ENCODE measurements around the gene PCOLCE2.

The PCOLCE2 gene

DNA sequence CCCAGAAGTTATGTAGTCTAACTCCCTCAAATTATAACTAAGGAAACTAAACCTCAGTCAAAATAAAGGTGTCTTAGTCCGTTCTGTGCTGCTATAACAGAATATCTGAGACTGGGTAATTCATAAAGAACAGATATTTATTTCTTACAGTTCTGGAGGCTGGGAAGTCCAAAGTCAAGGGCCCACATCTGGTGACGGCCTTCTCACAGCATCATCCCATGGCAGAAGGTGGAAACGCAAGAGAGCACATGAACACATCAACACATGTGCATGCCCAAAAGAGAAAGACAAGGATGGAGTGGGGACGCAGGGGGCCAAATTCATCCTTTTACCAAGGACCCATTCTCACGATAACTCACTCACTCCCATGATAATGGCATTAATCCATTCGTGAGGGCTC lies 73.1 kb downstream of the PCOLCE2 start:
- no peak for TF ChIP-seq RAD21 (IDR thresholded peaks at IDR 0.05; ENCODE audit: low read depth)
- no peak for TF ChIP-seq CREB1 (IDR thresholded peaks at IDR 0.05; ENCODE audit: low read depth)
- TF ChIP-seq TAF1 (IDR thresholded peaks at IDR 0.05; ENCODE audit: low read depth) = no peak
- no peak for TF ChIP-seq FOXM1 (IDR thresholded peaks at IDR 0.05; ENCODE audit: borderline replicate concordance, low read depth)
- no peak for TF ChIP-seq TEAD4 (IDR thresholded peaks at IDR 0.05)
- TF ChIP-seq EP300 (IDR thresholded peaks at IDR 0.05; ENCODE audit: borderline replicate concordance) = no peak
- TF ChIP-seq, protein P1, sequence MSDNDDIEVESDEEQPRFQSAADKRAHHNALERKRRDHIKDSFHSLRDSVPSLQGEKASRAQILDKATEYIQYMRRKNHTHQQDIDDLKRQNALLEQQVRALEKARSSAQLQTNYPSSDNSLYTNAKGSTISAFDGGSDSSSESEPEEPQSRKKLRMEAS (IDR thresholded peaks at IDR 0.05) = no peak
- no peak for TF ChIP-seq TCF12 (IDR thresholded peaks at IDR 0.05; ENCODE audit: low read depth)
- no peak for TF ChIP-seq EGR1 (IDR thresholded peaks at IDR 0.05)
- TF ChIP-seq YY1 (IDR thresholded peaks at IDR 0.05; ENCODE audit: low read depth) = no peak
- TF ChIP-seq NFIC (IDR thresholded peaks at IDR 0.05) = no peak
- TF ChIP-seq ZBTB7A (IDR thresholded peaks at IDR 0.05; ENCODE audit: low read depth) = no peak
- TF ChIP-seq USF1 (IDR thresholded peaks at IDR 0.05) = no peak
- no peak for TF ChIP-seq REST (IDR thresholded peaks at IDR 0.05; ENCODE audit: low read depth)
- TF ChIP-seq CEBPB (IDR thresholded peaks at IDR 0.05) = no peak

GRCh38 chr3:142809259-142809658 lies 79.6 kb downstream of the PCOLCE2 start:
- TF ChIP-seq RAD21 (IDR thresholded peaks at IDR 0.05; ENCODE audit: low read depth) (no peak), YY1 (IDR thresholded peaks at IDR 0.05; ENCODE audit: low read depth) (no peak), TCF12 (IDR thresholded peaks at IDR 0.05; ENCODE audit: low read depth) (no peak), TEAD4 (IDR thresholded peaks at IDR 0.05) (no peak), USF1 (IDR thresholded peaks at IDR 0.05) (no peak), REST (IDR thresholded peaks at IDR 0.05; ENCODE audit: low read depth) (no peak), FOXM1 (IDR thresholded peaks at IDR 0.05; ENCODE audit: borderline replicate concordance, low read depth) (no peak), TAF1 (IDR thresholded peaks at IDR 0.05; ENCODE audit: low read depth) (no peak), CREB1 (IDR thresholded peaks at IDR 0.05; ENCODE audit: low read depth) (no peak), EGR1 (IDR thresholded peaks at IDR 0.05) (no peak)
- TF ChIP-seq, protein P1 (IDR thresholded peaks at IDR 0.05) = no peak

DNA sequence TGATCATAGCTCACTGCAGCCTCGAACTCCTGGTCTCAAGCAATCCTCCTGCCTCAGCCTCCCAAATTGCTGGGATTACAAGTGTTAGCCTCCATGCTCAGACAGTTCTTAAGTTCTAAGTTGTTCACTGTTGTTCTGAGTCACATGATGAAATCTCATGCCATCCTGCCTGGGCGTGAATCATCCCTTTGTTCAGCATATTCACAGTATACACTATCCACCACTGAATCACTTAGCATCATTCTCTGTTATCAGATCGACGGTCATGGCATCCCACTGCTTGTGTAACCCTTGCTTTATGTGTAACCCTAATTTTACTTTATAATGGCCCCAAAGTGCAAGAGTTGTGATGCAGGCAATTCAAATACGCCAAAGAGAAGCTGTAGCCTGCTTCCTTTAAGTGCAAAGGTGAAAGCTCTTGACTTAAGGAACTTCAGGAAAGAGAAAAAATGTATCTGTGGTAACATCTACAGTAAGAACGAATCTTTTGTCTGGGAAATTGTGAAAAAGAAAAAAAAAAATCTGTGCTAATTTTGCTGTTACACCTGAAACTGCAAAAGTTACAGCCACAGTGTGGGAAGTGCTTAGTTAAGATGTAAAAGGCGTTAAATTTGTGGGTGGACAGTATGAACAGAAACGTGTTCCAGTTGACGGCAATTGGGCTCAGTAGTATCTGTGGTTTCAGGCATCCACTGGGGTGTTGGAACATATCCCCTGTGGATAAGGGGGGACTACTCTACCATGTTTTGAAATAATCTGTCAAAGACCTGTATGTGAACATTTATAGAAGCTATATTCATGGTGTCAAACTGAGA lies 80.6 kb downstream of the PCOLCE2 start:
- no peak for TF ChIP-seq USF1 (IDR thresholded peaks at IDR 0.05)
- no peak for TF ChIP-seq TEAD4 (IDR thresholded peaks at IDR 0.05)
- no peak for TF ChIP-seq YY1 (IDR thresholded peaks at IDR 0.05; ENCODE audit: low read depth)
- TF ChIP-seq ZBTB7A (IDR thresholded peaks at IDR 0.05; ENCODE audit: low read depth) = no peak
- TF ChIP-seq CEBPB (IDR thresholded peaks at IDR 0.05) = no peak
- no peak for TF ChIP-seq TCF12 (IDR thresholded peaks at IDR 0.05; ENCODE audit: low read depth)
- TF ChIP-seq, protein P1 (IDR thresholded peaks at IDR 0.05) = no peak
- TF ChIP-seq NFIC (IDR thresholded peaks at IDR 0.05) = no peak
- TF ChIP-seq EP300 (IDR thresholded peaks at IDR 0.05; ENCODE audit: borderline replicate concordance) = no peak
- TF ChIP-seq REST (IDR thresholded peaks at IDR 0.05; ENCODE audit: low read depth) = no peak
- no peak for TF ChIP-seq RAD21 (IDR thresholded peaks at IDR 0.05; ENCODE audit: low read depth)
- no peak for TF ChIP-seq CREB1 (IDR thresholded peaks at IDR 0.05; ENCODE audit: low read depth)
- no peak for TF ChIP-seq EGR1 (IDR thresholded peaks at IDR 0.05)
- TF ChIP-seq TAF1 (IDR thresholded peaks at IDR 0.05; ENCODE audit: low read depth) = no peak
- no peak for TF ChIP-seq FOXM1 (IDR thresholded peaks at IDR 0.05; ENCODE audit: borderline replicate concordance, low read depth)
